ENCODE data around the gene CATSPER4. TPM values are rescaled to one million over a fixed set of nuclear protein-coding genes. Genes with fewer than 3 reads are reported as not detected.

CATSPER4 gene
- total and polyA plus RNA-seq, 2 donors (not counting 1 experiment from before 2014, with no cell fraction given), result not detected

DNA sequence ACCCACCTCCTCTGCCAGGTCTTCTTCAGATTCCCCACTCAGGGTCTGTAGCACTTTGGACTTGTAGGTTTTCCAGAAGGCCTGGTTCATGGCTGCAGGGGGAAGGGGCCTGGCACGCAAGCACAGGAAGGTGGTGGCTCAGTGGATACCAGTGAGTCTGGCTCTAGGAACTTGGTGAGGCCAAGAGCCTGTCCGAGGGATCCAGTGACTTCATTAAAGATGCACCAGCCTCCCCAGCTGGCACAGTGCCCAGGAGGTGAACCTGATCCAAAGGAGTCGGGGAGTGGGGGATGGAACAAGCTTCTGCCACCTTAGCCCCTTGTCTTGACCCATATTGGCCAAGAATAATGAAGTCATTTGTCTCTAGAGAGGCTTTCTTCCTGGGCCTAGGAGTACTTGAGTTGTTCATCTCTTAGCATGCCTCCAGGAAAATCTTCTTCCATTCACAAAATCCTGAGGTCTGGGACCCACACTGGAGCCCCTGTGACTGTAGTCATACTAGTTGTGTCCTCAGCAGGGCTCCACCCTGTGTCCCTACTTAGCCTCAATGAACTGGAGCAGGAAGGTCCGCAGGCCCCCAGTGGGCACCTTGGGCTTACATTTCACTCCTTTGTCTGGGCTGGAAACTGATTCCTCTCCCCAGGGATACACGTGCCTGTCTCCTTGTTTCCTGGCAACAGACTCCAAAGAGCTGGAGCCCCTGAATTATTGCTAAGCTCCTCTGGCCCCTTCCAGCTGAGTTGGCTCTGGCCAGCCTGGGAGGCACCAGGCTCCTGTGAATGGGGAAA, 21.8 kb upstream of the CATSPER4 start, which contains the start of gene C1orf232:
TSS of gene C1orf232 (minus strand) at position 554 of the 788 bp plus-strand sequence. CDS start at position 90, 464 bp downstream.
- peak within 1 kb of the TSS; percentile 38 to 91 for H3K27ac ChIP-seq (ENCODE audit: low read length in 2 of 2)
- H3K9me3 ChIP-seq (ENCODE audit: control extremely low read depth in 1 of 3, control insufficient read depth in 2 of 3, insufficient read depth in 1 of 3, low read length in 2 of 3), result no peaks in the 10 kb centered on the region
- peak within 1 kb of the TSS; percentile 93 for H3K4me3 Mint-ChIP-seq
- ATAC-seq (ENCODE audit: low read depth) (no peak), DNase-seq (peak; percentile 24)
- peaks cover 14% of the 10 kb centered on the region for H3K79me2 ChIP-seq (ENCODE audit: control insufficient read depth, insufficient read depth, low read length)
- intact Hi-C loops (cut with micrococcal nuclease), result loop anchor here (1.0 kb wide), 5 partner anchors 57 to 264 kb away; partner anchors contain the start of genes CEP85, DHDDS and PDIK1L
- peak within 1 kb of the TSS; percentile 94 for H2AFZ ChIP-seq (ENCODE audit: insufficient read depth, low read depth, low read length, poor library complexity, severe bottlenecking)
- H3K9ac ChIP-seq (ENCODE audit: low read length), result peak within 1 kb of the TSS; percentile 96
- peak within 1 kb of the TSS; percentile 85 for H3K27ac Mint-ChIP-seq
- ChIA-PET CTCF (interaction anchor here (1.0 to 2.2 kb wide), 8 partner anchors 12 to 227 kb away, joined by 3 to 42 read pairs (median 9); no protein-coding TSS in a partner anchor), POLR2A (interaction anchor here (0.6 kb wide), 1 partner anchor 1974 kb away, joined by 3 read pairs; no protein-coding TSS in a partner anchor)
- peak within 1 kb of the TSS; percentile 95 for H3K4me2 ChIP-seq (replicated peaks; ENCODE audit: low read depth, low read length, poor library complexity, severe bottlenecking)
- 93% methylated on average over 4 of the region's 5 CpGs for WGBS (ENCODE audit: insufficient coverage)
- peaks cover 2% of the 10 kb centered on the region for H3K27me3 Mint-ChIP-seq
- H3K36me3 ChIP-seq (replicated peaks in 1 of 2; ENCODE audit: control extremely low read depth in 1 of 2, control insufficient read depth in 1 of 2, extremely low read depth in 1 of 2, insufficient read depth in 2 of 2, low read length in 1 of 2), result no peaks in the 10 kb centered on the region
- H3K4me3 ChIP-seq (ENCODE audit: control extremely low read depth in 1 of 5, extremely low read depth in 1 of 5, insufficient read depth in 1 of 5, low read depth in 2 of 5, low read length in 4 of 5), result peak within 1 kb of the TSS; percentile 58 to 94 (median 86)
- no peak for TF ChIP-seq EZH2 (IDR thresholded peaks at IDR 0.05; ENCODE audit: borderline replicate concordance, insufficient read depth, low read depth, low read length, poor library complexity, severe bottlenecking)
- TF ChIP-seq, protein P1, sequence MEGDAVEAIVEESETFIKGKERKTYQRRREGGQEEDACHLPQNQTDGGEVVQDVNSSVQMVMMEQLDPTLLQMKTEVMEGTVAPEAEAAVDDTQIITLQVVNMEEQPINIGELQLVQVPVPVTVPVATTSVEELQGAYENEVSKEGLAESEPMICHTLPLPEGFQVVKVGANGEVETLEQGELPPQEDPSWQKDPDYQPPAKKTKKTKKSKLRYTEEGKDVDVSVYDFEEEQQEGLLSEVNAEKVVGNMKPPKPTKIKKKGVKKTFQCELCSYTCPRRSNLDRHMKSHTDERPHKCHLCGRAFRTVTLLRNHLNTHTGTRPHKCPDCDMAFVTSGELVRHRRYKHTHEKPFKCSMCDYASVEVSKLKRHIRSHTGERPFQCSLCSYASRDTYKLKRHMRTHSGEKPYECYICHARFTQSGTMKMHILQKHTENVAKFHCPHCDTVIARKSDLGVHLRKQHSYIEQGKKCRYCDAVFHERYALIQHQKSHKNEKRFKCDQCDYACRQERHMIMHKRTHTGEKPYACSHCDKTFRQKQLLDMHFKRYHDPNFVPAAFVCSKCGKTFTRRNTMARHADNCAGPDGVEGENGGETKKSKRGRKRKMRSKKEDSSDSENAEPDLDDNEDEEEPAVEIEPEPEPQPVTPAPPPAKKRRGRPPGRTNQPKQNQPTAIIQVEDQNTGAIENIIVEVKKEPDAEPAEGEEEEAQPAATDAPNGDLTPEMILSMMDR (IDR thresholded peaks at IDR 0.05), result no peak
- peaks cover 22% of the 10 kb centered on the region for H3K4me1 Mint-ChIP-seq
- H3K9me3 Mint-ChIP-seq (ENCODE audit: insufficient read depth), result no peaks in the 10 kb centered on the region
- peaks cover 16 to 24% of the 10 kb centered on the region in 2 donors for H3K4me1 ChIP-seq (ENCODE audit: control insufficient read depth in 2 of 2, insufficient read depth in 2 of 2, low read length in 2 of 2)
- peaks cover 0 to 10% (median 5%) of the 10 kb centered on the region in 4 experiments for H3K27me3 ChIP-seq (replicated peaks in 1 of 4; ENCODE audit: control extremely low read depth in 1 of 4, control insufficient read depth in 3 of 4, insufficient read depth in 4 of 4, low read length in 3 of 4)
- H4K20me1 ChIP-seq (ENCODE audit: control insufficient read depth, insufficient read depth, low read length, poor library complexity, severe bottlenecking), result no peaks in the 10 kb centered on the region

All from B cell (primary cell).